ENCODE measurements around the gene DHRS11.

DNA sequence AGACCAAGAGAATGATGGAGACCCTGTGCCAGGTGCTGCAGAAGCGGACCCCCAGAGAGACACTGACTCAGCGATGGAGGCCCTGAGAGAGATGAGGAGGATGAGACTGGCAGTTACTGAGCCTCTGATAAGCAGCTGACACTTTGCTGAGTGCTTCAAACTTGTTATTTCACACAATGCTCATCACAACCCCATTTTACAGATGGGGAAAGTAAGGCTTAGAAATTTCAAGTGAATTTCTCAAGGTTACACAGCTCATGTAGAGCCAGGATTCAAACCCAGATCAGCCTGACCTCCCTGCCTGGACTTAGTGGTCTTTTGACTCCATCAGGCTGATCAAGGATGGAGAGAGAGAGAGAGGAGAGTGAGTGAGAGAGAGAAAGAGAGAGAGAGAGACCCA is 36.9 kb downstream of the DHRS11 start:
- TF ChIP-seq, protein P1, sequence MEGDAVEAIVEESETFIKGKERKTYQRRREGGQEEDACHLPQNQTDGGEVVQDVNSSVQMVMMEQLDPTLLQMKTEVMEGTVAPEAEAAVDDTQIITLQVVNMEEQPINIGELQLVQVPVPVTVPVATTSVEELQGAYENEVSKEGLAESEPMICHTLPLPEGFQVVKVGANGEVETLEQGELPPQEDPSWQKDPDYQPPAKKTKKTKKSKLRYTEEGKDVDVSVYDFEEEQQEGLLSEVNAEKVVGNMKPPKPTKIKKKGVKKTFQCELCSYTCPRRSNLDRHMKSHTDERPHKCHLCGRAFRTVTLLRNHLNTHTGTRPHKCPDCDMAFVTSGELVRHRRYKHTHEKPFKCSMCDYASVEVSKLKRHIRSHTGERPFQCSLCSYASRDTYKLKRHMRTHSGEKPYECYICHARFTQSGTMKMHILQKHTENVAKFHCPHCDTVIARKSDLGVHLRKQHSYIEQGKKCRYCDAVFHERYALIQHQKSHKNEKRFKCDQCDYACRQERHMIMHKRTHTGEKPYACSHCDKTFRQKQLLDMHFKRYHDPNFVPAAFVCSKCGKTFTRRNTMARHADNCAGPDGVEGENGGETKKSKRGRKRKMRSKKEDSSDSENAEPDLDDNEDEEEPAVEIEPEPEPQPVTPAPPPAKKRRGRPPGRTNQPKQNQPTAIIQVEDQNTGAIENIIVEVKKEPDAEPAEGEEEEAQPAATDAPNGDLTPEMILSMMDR (IDR thresholded peaks at IDR 0.05; ENCODE audit: insufficient read depth, low read length): no peak
- TF ChIP-seq, protein P2, sequence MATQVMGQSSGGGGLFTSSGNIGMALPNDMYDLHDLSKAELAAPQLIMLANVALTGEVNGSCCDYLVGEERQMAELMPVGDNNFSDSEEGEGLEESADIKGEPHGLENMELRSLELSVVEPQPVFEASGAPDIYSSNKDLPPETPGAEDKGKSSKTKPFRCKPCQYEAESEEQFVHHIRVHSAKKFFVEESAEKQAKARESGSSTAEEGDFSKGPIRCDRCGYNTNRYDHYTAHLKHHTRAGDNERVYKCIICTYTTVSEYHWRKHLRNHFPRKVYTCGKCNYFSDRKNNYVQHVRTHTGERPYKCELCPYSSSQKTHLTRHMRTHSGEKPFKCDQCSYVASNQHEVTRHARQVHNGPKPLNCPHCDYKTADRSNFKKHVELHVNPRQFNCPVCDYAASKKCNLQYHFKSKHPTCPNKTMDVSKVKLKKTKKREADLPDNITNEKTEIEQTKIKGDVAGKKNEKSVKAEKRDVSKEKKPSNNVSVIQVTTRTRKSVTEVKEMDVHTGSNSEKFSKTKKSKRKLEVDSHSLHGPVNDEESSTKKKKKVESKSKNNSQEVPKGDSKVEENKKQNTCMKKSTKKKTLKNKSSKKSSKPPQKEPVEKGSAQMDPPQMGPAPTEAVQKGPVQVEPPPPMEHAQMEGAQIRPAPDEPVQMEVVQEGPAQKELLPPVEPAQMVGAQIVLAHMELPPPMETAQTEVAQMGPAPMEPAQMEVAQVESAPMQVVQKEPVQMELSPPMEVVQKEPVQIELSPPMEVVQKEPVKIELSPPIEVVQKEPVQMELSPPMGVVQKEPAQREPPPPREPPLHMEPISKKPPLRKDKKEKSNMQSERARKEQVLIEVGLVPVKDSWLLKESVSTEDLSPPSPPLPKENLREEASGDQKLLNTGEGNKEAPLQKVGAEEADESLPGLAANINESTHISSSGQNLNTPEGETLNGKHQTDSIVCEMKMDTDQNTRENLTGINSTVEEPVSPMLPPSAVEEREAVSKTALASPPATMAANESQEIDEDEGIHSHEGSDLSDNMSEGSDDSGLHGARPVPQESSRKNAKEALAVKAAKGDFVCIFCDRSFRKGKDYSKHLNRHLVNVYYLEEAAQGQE (IDR thresholded peaks at IDR 0.05; ENCODE audit: insufficient replicate concordance, low read depth): no peak
